ENCODE measurements around the gene BRD2. TPM values are rescaled to one million over a fixed set of nuclear protein-coding genes. Genes with fewer than 3 reads are reported as not detected.

BRD2 gene
- total RNA-seq, 1 experiment from 2014 or later, result 96.2 TPM

Other genes starting within 250 kb of the BRD2 start
- 0.19 TPM in 1 of 2 replicates, not detected in the other for gene HLA-DQA2, start 227.2 kb upstream of the BRD2 start, total RNA-seq (2014; rRNA removed; shearing (Covaris generic))
- not detected in 2 replicates for gene HLA-DQB2, start 205.1 kb upstream of the BRD2 start, total RNA-seq (2014; rRNA removed; shearing (Covaris generic))
- not detected in 2 replicates for gene HLA-DOB, start 151.6 kb upstream of the BRD2 start, total RNA-seq (2014; rRNA removed; shearing (Covaris generic))
- gene TAP2, start 129.9 kb upstream of the BRD2 start, total RNA-seq (2014; rRNA removed; shearing (Covaris generic)), result 52.5 and 54.2 TPM in 2 replicates
- gene PSMB8, start 124.5 kb upstream of the BRD2 start, total RNA-seq (2014; rRNA removed; shearing (Covaris generic)), result 40.4 and 43.9 TPM in 2 replicates
- gene TAP1, start 114.9 kb upstream of the BRD2 start, total RNA-seq (2014; rRNA removed; shearing (Covaris generic)), result 30.6 and 36.4 TPM in 2 replicates
- gene PSMB9, start 114.4 kb upstream of the BRD2 start, total RNA-seq (2014; rRNA removed; shearing (Covaris generic)), result 10.4 and 15.4 TPM in 2 replicates
- 1.9 and 2.6 TPM in 2 replicates for gene HLA-DMB, start 27.6 kb upstream of the BRD2 start, total RNA-seq (2014; rRNA removed; shearing (Covaris generic))
- gene HLA-DMA, start 15.5 kb upstream of the BRD2 start, total RNA-seq (2014; rRNA removed; shearing (Covaris generic)), result 34.0 and 35.3 TPM in 2 replicates
- gene HLA-DOA, start 41.0 kb downstream of the BRD2 start, total RNA-seq (2014; rRNA removed; shearing (Covaris generic)), result 0.13 and 0.16 TPM in 2 replicates
- 7.1 and 8.7 TPM in 2 replicates for gene HLA-DPA1, start 105.1 kb downstream of the BRD2 start, total RNA-seq (2014; rRNA removed; shearing (Covaris generic))
- 1.7 and 3.5 TPM in 2 replicates for gene HLA-DPB1, start 107.4 kb downstream of the BRD2 start, total RNA-seq (2014; rRNA removed; shearing (Covaris generic))
- gene COL11A2, start 223.9 kb downstream of the BRD2 start, total RNA-seq (2014; rRNA removed; shearing (Covaris generic)), result 0.42 and 0.98 TPM in 2 replicates
- gene RXRB, start 232.1 kb downstream of the BRD2 start, total RNA-seq (2014; rRNA removed; shearing (Covaris generic)), result 16.5 and 17.0 TPM in 2 replicates
- 92.5 and 94.5 TPM in 2 replicates for gene SLC39A7, start 232.3 kb downstream of the BRD2 start, total RNA-seq (2014; rRNA removed; shearing (Covaris generic))
- 6.5 and 8.0 TPM in 2 replicates for gene HSD17B8, start 236.1 kb downstream of the BRD2 start, total RNA-seq (2014; rRNA removed; shearing (Covaris generic))
- 22.5 and 25.8 TPM in 2 replicates for gene RING1, start 239.9 kb downstream of the BRD2 start, total RNA-seq (2014; rRNA removed; shearing (Covaris generic))

Data from SK-MEL-5 (cell line).